K562 (cell line): ENCODE measurements around the gene DENND2C. TPM values are rescaled to one million over a fixed set of nuclear protein-coding genes. Genes with fewer than 3 reads are reported as not detected.

Experiments used
- C11orf30 ChIP-seq: fragments of 450-650 bp; IDR thresholded peaks from 2 replicates; pipeline ENCODE4 v1.6.1; 2016; ENCODE audit warnings: low read depth, mild to moderate bottlenecking
- FOXK1 ChIP-seq: sonication (generic); formaldehyde crosslinking; IDR thresholded peaks from 2 replicates; pipeline ENCODE4 v1.8.0; 2022; ENCODE audit warnings: missing genetic modification reagents, mild to moderate bottlenecking, borderline replicate concordance
- HNRNPH1 ChIP-seq: fragments of 200-400 bp; formaldehyde crosslinking; optimal IDR thresholded peaks from 2 replicates; pipeline ENCODE3; 2017; ENCODE audit warnings: low read depth, mild to moderate bottlenecking, low read length, moderate library complexity
- POLR2G ChIP-seq: fragments of 200-400 bp; formaldehyde crosslinking; IDR thresholded peaks from 2 replicates; pipeline ENCODE4 v1.6.1; 2017; ENCODE audit warnings: low read depth, mild to moderate bottlenecking, antibody characterized with exemption, low read length, moderate library complexity
- PRPF4 ChIP-seq: fragments of 200-400 bp; formaldehyde crosslinking; IDR thresholded peaks from one replicate; pipeline ENCODE4 v1.6.1; 2017; ENCODE audit warnings: low read length, low read depth, mild to moderate bottlenecking; ENCODE audit not compliant: insufficient read depth, poor library complexity, severe bottlenecking
- RBM17 ChIP-seq: fragments of 200-400 bp; formaldehyde crosslinking; IDR thresholded peaks from 2 replicates; pipeline ENCODE4 v1.6.1; 2017; ENCODE audit warnings: low read depth, mild to moderate bottlenecking, low read length, borderline replicate concordance
- RBM39 ChIP-seq: fragments of 200-400 bp; formaldehyde crosslinking; optimal IDR thresholded peaks from 2 replicates; pipeline ENCODE3; 2018; ENCODE audit warnings: low read depth, low read length
- ZNF3 ChIP-seq: fragments of 250-450 bp; sonication (Bioruptor Pico); IDR thresholded peaks from 2 replicates; pipeline ENCODE4 v1.5.0; 2021; ENCODE audit warnings: mild to moderate bottlenecking, moderate library complexity
- ZNF316 ChIP-seq: fragments of 450-650 bp; IDR thresholded peaks from 2 replicates; pipeline ENCODE4 v1.6.1; 2016
- polyA plus RNA-seq, 8 experiments: library from polyadenylated mRNA; depleted of rRNA in 4 of 8; stranded (reverse) in 5 of 8; unstranded in 3 of 8; fragments of >200 nt; fragmentation: Nextera tagmentation in 2 of 8; fragmentation: Illumina TruSeq in 1 of 8; extraction: Ambion mirVana in 2 of 8; extraction: Trizol in 1 of 8; gene quantifications; 2 replicates each; pipeline versions ENCODE4 v1.2.1 to v1.2.3, GENCODE V29; 2011 to 2014; ENCODE audit warnings: inconsistent platforms in 1 of 8, missing spikeins in 1 of 8
- total RNA-seq, 7 experiments: library from RNA; depleted of rRNA in 6 of 7; stranded (reverse); fragments of >200 nt in 6 of 7; fragmentation: Illumina TruSeq in 2 of 7; extraction: Trizol in 2 of 7; gene quantifications; 2 replicates each; pipeline versions ENCODE4 v1.2.1 to v1.2.3, GENCODE V29; 2011 to 2021; ENCODE audit warnings: low replicate concordance in 1 of 7
- TF ChIP-seq, protein P1 (sequence below), 2 experiments: IDR thresholded peaks; 2 replicates each; pipeline ENCODE4 v1.6.1; 2011; ENCODE audit warnings: borderline replicate concordance in 1 of 2, control low read depth in 1 of 2, low read depth in 1 of 2, low read length in 1 of 2, mild to moderate bottlenecking in 1 of 2, mixed read lengths in 1 of 2, moderate library complexity in 1 of 2; ENCODE audit not compliant: insufficient read depth in 1 of 2, insufficient read length in 1 of 2, poor library complexity in 1 of 2, severe bottlenecking in 1 of 2; ENCODE audit errors: extremely low read depth in 1 of 2
- TF ChIP-seq, protein P2 (sequence below): fragments of 450-650 bp; IDR thresholded peaks from 2 replicates; pipeline ENCODE4 v1.6.1; 2016; ENCODE audit warnings: mild to moderate bottlenecking, moderate library complexity

DENND2C gene
- total and polyA plus RNA-seq, 9 of the 15 experiments (the other 6 are each of a cell fraction or from before 2014, with no cell fraction given) = 0.03 to 0.25 (median 0.14) TPM

DNA sequence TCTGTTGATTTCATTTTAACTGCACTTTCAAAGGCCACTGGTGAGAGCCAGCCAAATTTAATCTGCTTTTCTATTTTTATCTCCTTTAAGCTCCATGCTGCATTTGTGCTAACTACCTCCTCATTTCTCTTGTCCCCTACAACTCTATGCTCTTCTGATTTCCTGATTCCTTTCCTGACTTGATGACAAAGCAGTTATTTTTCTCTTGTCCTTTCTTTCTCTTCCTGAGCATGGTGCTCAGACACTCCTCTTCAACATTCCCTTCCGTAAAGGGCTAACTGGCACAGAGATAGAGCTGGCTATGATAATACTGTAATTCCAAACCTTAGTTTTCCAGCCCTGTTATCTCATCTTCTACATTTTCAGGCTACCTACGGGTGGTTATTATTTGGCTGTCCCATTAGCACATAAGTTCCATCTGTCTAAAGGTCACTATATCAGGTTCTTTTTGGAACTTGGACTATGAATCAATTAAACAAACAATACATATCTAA lies 81.6 kb downstream of the DENND2C start (continued):
- 0 out of 2 replicates have a peak, but pooled peaks have one; percentile 20 for TF ChIP-seq ZNF3 (CRISPR knock-in tag)
- no peak for TF ChIP-seq RBM39
- TF ChIP-seq, protein P1, sequence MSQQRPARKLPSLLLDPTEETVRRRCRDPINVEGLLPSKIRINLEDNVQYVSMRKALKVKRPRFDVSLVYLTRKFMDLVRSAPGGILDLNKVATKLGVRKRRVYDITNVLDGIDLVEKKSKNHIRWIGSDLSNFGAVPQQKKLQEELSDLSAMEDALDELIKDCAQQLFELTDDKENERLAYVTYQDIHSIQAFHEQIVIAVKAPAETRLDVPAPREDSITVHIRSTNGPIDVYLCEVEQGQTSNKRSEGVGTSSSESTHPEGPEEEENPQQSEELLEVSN (IDR thresholded peaks at IDR 0.05; ENCODE audit: borderline replicate concordance in 1 of 2, extremely low read depth in 1 of 2, insufficient read depth in 1 of 2, insufficient read length in 1 of 2, low read depth in 1 of 2, low read length in 1 of 2, poor library complexity in 1 of 2, severe bottlenecking in 1 of 2) = no peak
- peak; percentile 91 for TF ChIP-seq ZNF316
- no peak for TF ChIP-seq HNRNPH1
- TF ChIP-seq FOXK1 (CRISPR knock-in tag) = no peak
- no peak for TF ChIP-seq POLR2G
- TF ChIP-seq PRPF4 = no peak
- TF ChIP-seq, protein P2, sequence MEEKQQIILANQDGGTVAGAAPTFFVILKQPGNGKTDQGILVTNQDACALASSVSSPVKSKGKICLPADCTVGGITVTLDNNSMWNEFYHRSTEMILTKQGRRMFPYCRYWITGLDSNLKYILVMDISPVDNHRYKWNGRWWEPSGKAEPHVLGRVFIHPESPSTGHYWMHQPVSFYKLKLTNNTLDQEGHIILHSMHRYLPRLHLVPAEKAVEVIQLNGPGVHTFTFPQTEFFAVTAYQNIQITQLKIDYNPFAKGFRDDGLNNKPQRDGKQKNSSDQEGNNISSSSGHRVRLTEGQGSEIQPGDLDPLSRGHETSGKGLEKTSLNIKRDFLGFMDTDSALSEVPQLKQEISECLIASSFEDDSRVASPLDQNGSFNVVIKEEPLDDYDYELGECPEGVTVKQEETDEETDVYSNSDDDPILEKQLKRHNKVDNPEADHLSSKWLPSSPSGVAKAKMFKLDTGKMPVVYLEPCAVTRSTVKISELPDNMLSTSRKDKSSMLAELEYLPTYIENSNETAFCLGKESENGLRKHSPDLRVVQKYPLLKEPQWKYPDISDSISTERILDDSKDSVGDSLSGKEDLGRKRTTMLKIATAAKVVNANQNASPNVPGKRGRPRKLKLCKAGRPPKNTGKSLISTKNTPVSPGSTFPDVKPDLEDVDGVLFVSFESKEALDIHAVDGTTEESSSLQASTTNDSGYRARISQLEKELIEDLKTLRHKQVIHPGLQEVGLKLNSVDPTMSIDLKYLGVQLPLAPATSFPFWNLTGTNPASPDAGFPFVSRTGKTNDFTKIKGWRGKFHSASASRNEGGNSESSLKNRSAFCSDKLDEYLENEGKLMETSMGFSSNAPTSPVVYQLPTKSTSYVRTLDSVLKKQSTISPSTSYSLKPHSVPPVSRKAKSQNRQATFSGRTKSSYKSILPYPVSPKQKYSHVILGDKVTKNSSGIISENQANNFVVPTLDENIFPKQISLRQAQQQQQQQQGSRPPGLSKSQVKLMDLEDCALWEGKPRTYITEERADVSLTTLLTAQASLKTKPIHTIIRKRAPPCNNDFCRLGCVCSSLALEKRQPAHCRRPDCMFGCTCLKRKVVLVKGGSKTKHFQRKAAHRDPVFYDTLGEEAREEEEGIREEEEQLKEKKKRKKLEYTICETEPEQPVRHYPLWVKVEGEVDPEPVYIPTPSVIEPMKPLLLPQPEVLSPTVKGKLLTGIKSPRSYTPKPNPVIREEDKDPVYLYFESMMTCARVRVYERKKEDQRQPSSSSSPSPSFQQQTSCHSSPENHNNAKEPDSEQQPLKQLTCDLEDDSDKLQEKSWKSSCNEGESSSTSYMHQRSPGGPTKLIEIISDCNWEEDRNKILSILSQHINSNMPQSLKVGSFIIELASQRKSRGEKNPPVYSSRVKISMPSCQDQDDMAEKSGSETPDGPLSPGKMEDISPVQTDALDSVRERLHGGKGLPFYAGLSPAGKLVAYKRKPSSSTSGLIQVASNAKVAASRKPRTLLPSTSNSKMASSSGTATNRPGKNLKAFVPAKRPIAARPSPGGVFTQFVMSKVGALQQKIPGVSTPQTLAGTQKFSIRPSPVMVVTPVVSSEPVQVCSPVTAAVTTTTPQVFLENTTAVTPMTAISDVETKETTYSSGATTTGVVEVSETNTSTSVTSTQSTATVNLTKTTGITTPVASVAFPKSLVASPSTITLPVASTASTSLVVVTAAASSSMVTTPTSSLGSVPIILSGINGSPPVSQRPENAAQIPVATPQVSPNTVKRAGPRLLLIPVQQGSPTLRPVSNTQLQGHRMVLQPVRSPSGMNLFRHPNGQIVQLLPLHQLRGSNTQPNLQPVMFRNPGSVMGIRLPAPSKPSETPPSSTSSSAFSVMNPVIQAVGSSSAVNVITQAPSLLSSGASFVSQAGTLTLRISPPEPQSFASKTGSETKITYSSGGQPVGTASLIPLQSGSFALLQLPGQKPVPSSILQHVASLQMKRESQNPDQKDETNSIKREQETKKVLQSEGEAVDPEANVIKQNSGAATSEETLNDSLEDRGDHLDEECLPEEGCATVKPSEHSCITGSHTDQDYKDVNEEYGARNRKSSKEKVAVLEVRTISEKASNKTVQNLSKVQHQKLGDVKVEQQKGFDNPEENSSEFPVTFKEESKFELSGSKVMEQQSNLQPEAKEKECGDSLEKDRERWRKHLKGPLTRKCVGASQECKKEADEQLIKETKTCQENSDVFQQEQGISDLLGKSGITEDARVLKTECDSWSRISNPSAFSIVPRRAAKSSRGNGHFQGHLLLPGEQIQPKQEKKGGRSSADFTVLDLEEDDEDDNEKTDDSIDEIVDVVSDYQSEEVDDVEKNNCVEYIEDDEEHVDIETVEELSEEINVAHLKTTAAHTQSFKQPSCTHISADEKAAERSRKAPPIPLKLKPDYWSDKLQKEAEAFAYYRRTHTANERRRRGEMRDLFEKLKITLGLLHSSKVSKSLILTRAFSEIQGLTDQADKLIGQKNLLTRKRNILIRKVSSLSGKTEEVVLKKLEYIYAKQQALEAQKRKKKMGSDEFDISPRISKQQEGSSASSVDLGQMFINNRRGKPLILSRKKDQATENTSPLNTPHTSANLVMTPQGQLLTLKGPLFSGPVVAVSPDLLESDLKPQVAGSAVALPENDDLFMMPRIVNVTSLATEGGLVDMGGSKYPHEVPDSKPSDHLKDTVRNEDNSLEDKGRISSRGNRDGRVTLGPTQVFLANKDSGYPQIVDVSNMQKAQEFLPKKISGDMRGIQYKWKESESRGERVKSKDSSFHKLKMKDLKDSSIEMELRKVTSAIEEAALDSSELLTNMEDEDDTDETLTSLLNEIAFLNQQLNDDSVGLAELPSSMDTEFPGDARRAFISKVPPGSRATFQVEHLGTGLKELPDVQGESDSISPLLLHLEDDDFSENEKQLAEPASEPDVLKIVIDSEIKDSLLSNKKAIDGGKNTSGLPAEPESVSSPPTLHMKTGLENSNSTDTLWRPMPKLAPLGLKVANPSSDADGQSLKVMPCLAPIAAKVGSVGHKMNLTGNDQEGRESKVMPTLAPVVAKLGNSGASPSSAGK = no peak
- TF ChIP-seq C11orf30 = peak; percentile 89
- no peak for TF ChIP-seq RBM17
